ENCODE data around the gene MTCH1.

The MTCH1 gene

DNA sequence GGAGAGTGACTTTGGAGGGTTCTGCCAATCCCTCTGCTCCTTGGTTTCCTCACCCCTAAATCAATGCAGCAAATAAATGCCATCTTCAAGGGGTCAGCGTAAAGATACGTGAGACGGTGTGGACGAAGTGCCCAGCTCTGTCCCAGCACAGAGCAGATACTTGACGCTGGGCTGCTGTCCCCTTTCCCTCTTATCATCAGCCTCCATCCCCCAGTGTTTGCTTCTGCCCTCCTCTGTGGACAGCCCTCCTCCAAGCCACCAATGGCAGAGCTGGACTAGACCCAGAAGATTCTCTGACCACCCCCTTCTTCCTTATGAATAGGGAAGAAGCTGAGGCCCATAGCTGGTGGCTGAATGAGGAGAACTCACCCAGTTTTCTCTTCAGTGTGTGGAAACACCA, 49.2 kb downstream of the MTCH1 start:
- no peaks in the 10 kb centered on the region for H3K36me3 ChIP-seq (ENCODE audit: insufficient read depth, low read depth, low read length)
- H3K9me3 ChIP-seq (ENCODE audit: insufficient read depth, low read depth, low read length) = 0 out of 2 replicates have a peak, but pooled peaks cover 3% of the 10 kb centered on the region
- no peak overlapping the region for H3K4me3 ChIP-seq (ENCODE audit: low read length)
- H3K27ac ChIP-seq (ENCODE audit: low read length) = no peak overlapping the region
- no peaks in the 10 kb centered on the region for H3K27me3 ChIP-seq (ENCODE audit: insufficient read depth, low read length)
- H3K9ac ChIP-seq (ENCODE audit: low read depth, low read length) = no peak overlapping the region
- no peaks in the 10 kb centered on the region for H3K4me1 ChIP-seq (ENCODE audit: insufficient read depth, low read length)

DNA sequence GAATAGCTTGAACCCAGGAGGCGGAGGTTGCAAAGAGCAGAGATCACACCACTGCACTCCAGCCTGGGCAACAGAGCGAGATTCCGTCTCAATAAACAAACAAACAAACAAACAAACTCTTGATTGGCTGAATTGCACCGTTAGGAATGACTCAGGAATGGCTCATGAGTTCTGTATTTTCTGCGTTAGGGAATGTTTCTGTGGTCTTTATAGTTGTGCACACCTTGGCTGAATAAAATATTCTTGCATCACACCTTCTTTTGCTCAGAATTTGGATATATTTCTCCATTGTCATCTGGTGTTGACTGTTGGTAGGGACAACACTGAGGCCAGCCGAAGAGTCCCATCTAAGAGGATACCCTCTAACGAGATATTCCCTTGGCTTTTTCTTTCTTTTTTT, 51.1 kb downstream of the MTCH1 start:
- no peak overlapping the region for H3K9ac ChIP-seq (ENCODE audit: low read depth, low read length)
- H3K36me3 ChIP-seq (ENCODE audit: insufficient read depth, low read depth, low read length) = no peaks in the 10 kb centered on the region
- no peak overlapping the region for H3K4me3 ChIP-seq (ENCODE audit: low read length)

DNA sequence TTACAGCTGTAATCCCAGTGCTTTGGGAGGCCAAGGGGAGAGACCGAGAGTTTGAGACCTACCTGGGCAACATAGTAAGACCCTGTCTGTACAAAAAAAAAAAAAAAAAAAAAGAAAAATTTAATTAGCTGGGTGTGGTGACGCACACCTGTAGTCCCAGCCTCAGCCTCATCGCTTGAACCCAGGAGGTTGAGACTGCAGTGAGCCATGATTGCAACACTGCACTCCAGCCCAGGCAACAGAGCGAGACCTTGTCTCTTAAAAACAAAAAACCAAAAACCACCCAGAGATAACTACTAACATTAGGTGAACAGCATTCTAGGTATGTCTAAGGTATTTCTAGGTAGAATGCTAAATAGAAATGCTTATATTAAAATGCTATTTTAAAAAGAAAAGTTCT, 52.5 kb downstream of the MTCH1 start:
- no peaks in the 10 kb centered on the region for H3K4me1 ChIP-seq (ENCODE audit: insufficient read depth, low read length)
- no peaks in the 10 kb centered on the region for H3K36me3 ChIP-seq (ENCODE audit: insufficient read depth, low read depth, low read length)
- H3K27me3 ChIP-seq (ENCODE audit: insufficient read depth, low read length) = no peaks in the 10 kb centered on the region
- no peaks in the 10 kb centered on the region for H3K9me3 ChIP-seq (ENCODE audit: insufficient read depth, low read depth, low read length)
- no peak overlapping the region for H3K27ac ChIP-seq (ENCODE audit: low read length)
- no peak overlapping the region for H3K9ac ChIP-seq (ENCODE audit: low read depth, low read length)
- H3K4me3 ChIP-seq (ENCODE audit: low read length) = no peak overlapping the region

More for the DNA sequence above, 51.1 kb downstream of the MTCH1 start:
- no peaks in the 10 kb centered on the region for H3K9me3 ChIP-seq (ENCODE audit: insufficient read depth, low read depth, low read length)
- H3K4me1 ChIP-seq (ENCODE audit: insufficient read depth, low read length) = no peaks in the 10 kb centered on the region
- H3K27me3 ChIP-seq (ENCODE audit: insufficient read depth, low read length) = no peaks in the 10 kb centered on the region
- no peak overlapping the region for H3K27ac ChIP-seq (ENCODE audit: low read length)

DNA sequence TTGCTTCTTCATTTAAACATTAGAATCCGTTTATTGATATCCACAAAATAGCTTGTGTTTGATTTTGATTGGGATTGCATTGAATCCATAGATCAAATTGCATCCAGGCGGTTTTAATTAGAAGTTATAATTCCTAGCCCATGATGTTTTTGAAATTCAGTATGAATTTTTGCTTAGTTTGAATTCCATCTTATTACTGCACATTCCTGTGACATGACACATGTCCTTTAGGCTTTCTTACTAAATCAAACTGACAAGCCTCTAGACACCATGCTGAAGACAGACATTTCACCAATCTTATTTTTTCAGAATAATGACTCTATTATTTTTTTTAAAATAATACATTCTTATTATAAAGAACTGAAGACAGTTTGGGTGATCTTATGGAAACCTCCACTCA, 52.9 kb downstream of the MTCH1 start:
- no peaks in the 10 kb centered on the region for H3K9me3 ChIP-seq (ENCODE audit: insufficient read depth, low read depth, low read length)
- H3K27ac ChIP-seq (ENCODE audit: low read length) = no peak overlapping the region
- no peak overlapping the region for H3K9ac ChIP-seq (ENCODE audit: low read depth, low read length)
- no peaks in the 10 kb centered on the region for H3K4me1 ChIP-seq (ENCODE audit: insufficient read depth, low read length)
- no peak overlapping the region for H3K4me3 ChIP-seq (ENCODE audit: low read length)
- H3K36me3 ChIP-seq (ENCODE audit: insufficient read depth, low read depth, low read length) = no peaks in the 10 kb centered on the region
- no peaks in the 10 kb centered on the region for H3K27me3 ChIP-seq (ENCODE audit: insufficient read depth, low read length)

DNA sequence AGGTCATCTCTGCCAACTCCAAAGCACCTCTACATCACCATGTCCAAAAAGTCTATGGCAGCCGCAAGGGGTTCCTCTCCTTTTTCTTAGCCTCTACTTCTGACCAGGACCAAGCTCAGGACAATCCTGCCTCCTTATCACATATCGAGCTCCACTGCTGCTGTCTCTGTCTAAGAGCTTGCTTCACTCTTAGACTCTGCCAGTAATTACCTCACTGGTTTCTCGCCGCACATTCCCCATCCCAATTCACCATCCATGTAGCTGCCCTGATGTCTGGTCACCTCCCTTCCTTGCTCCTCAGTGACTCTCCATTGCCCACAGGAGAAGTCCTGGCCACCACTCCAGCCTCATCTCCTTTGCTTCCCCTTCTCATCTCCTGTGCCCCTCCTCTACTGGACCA, 55.5 kb downstream of the MTCH1 start:
- Histone ChIP-seq H3K4me3 (ENCODE audit: low read length) (no peak overlapping the region), H3K9me3 (ENCODE audit: insufficient read depth, low read depth, low read length) (no peaks in the 10 kb centered on the region), H3K4me1 (ENCODE audit: insufficient read depth, low read length) (no peaks in the 10 kb centered on the region), H3K9ac (ENCODE audit: low read depth, low read length) (no peak overlapping the region), H3K36me3 (ENCODE audit: insufficient read depth, low read depth, low read length) (no peaks in the 10 kb centered on the region), H3K27me3 (ENCODE audit: insufficient read depth, low read length) (no peaks in the 10 kb centered on the region), H3K27ac (ENCODE audit: low read length) (no peak overlapping the region)

DNA sequence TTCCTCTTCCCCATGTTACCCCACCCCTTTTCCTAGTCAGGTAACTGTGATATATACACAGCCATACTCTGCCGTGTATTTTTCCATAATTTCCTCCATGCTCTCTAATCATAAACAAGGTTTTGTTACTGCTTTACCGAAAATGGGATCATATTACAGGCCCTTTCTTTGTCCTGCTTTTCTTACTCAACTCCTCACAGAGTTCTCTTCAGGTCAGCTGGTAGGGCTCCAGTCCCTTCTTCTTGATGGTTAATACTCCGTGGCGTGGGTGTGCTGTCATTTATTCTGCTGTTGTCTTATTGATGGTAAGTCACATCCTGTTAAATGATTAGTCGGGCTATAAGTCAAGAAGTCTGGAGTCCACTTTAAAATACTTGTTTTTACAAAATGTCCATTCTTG, 56.4 kb downstream of the MTCH1 start:
- H3K36me3 ChIP-seq (ENCODE audit: insufficient read depth, low read depth, low read length) = no peaks in the 10 kb centered on the region
- no peaks in the 10 kb centered on the region for H3K9me3 ChIP-seq (ENCODE audit: insufficient read depth, low read depth, low read length)
- no peak overlapping the region for H3K4me3 ChIP-seq (ENCODE audit: low read length)
- H3K27ac ChIP-seq (ENCODE audit: low read length) = no peak overlapping the region
- H3K27me3 ChIP-seq (ENCODE audit: insufficient read depth, low read length) = no peaks in the 10 kb centered on the region
- H3K9ac ChIP-seq (ENCODE audit: low read depth, low read length) = no peak overlapping the region
- H3K4me1 ChIP-seq (ENCODE audit: insufficient read depth, low read length) = no peaks in the 10 kb centered on the region

DNA sequence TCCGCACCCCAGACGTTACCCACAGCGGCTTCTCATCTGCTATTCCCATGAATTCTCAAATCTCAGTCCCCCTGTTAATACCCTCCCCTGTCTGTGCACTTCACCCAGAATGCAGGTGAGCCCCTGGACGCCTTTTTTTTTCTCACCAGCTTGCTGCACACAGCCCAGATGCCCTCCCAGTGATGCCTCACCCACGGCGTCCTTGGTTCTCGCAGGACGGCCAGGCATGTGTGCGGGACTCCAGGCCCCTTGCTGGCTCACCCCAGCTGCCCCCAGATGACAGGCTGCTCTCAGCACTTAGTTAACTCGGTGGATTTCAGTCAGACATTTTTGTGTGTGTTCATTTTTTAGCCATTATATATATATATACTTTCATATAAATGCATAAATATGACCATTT, 56.8 kb downstream of the MTCH1 start:
- H3K4me3 ChIP-seq (ENCODE audit: low read length) = no peak overlapping the region
- no peaks in the 10 kb centered on the region for H3K4me1 ChIP-seq (ENCODE audit: insufficient read depth, low read length)
- H3K9ac ChIP-seq (ENCODE audit: low read depth, low read length) = no peak overlapping the region
- H3K9me3 ChIP-seq (ENCODE audit: insufficient read depth, low read depth, low read length) = no peaks in the 10 kb centered on the region
- no peak overlapping the region for H3K27ac ChIP-seq (ENCODE audit: low read length)
- H3K27me3 ChIP-seq (ENCODE audit: insufficient read depth, low read length) = no peaks in the 10 kb centered on the region
- no peaks in the 10 kb centered on the region for H3K36me3 ChIP-seq (ENCODE audit: insufficient read depth, low read depth, low read length)

DNA sequence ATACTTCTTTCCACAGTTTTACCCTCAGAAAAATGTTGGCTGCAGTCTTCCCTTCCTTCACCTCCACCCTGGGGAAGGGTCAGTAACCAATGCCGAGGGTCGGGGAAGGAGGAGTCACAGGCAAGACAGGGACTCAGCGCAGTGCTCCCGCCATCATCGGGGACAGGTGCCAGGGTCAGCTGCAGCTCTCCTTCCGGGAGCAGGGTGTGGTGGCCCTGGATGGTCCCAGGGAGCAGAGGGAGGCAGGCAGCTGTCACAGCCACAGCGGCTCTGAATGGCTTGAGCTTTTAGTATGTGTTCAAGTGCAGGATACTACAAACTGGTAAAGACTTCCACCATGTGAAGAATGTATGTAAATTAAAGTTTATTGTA, 57.5 kb downstream of the MTCH1 start:
- no peak overlapping the region for H3K4me3 ChIP-seq (ENCODE audit: low read length)
- no peaks in the 10 kb centered on the region for H3K36me3 ChIP-seq (ENCODE audit: insufficient read depth, low read depth, low read length)
- no peak overlapping the region for H3K9ac ChIP-seq (ENCODE audit: low read depth, low read length)
- no peaks in the 10 kb centered on the region for H3K9me3 ChIP-seq (ENCODE audit: insufficient read depth, low read depth, low read length)
- H3K4me1 ChIP-seq (ENCODE audit: insufficient read depth, low read length) = no peaks in the 10 kb centered on the region
- no peak overlapping the region for H3K27ac ChIP-seq (ENCODE audit: low read length)
- no peaks in the 10 kb centered on the region for H3K27me3 ChIP-seq (ENCODE audit: insufficient read depth, low read length)

DNA sequence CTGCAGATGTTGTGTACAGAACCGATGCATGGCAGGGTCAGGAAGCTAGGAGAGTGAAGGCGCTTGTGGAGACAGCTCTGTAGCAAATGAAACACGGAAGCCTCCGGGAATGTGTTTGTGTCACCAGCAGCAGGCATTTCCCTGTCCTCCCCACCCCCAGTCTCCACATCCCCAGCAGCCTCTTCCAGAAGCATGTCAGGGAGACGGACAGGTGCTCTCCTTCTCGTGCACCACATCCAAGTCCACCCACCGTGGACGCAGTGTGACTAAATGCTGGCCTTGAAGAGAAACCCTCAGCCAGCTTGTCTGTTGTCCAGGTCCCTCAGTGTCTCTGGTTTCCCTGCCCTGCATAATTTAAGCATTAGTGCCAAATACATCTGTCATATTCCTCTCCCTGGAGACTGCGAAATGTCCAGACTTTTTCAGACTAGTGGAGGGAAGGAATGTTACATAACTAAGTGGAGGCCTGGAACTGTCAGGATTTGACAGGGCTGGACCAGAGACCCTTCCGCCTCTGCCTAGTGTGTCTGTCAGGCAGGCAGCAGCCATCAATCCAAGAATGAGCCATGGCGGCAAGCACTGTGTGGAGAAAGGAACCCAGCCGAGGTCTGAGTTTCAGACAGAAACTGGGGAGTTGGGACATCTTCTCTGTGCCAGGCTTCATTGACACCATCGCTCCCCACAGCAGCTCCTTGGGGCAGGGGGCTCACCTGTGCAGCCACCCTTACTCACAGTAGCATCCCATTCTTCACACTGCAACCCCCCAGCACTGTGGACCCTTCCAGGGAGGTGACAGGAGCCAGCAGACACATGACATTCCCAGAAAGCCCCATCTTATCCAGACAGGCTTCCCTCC, 58.1 kb downstream of the MTCH1 start:
- H3K9ac ChIP-seq (ENCODE audit: low read depth, low read length) = no peak overlapping the region
- no peaks in the 10 kb centered on the region for H3K36me3 ChIP-seq (ENCODE audit: insufficient read depth, low read depth, low read length)
- H3K9me3 ChIP-seq (ENCODE audit: insufficient read depth, low read depth, low read length) = no peaks in the 10 kb centered on the region
- H3K27ac ChIP-seq (ENCODE audit: low read length) = no peak overlapping the region
- H3K27me3 ChIP-seq (ENCODE audit: insufficient read depth, low read length) = no peaks in the 10 kb centered on the region
- H3K4me3 ChIP-seq (ENCODE audit: low read length) = no peak overlapping the region
- no peaks in the 10 kb centered on the region for H3K4me1 ChIP-seq (ENCODE audit: insufficient read depth, low read length)

DNA sequence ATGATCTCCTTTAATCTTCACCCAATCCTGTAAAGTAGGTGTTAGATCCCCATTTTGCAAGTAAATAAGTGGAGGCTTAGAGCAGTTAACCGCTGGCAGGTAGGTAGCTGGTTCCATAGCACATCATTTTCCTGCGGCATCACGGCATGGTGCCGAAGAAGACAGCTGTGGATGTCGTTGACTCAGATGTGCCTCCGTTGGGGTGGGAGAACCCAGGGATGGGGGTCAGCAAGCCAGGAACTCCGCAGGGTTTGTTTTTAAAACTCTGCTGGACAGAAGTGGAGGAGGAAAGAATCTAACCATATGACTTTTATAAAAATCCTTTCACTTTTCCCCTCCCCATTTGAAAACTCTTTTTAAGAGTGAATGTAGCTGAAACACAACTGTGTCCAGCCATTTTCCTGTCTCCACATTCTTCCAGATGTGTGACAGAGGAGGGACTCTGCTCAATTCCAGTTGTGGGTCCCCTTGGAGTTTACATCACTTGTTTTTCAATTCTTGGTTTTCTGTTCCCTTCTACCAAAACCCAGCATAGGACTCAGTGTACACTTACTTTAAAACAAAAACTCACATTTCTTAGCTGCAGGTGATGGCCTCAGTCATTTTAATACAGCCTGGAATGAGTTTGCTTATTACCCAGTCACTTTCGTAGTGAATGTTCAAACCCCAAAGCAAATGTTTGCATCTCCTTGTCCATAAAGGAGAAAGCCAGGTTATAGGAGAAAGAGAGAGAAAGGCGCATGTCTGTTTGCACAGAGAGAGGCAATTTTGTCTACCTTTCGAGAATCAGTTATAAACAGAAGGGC, 59.1 kb downstream of the MTCH1 start:
- H3K27ac ChIP-seq (ENCODE audit: low read length) = no peak overlapping the region
- no peaks in the 10 kb centered on the region for H3K4me1 ChIP-seq (ENCODE audit: insufficient read depth, low read length)
- no peak overlapping the region for H3K9ac ChIP-seq (ENCODE audit: low read depth, low read length)
- H3K4me3 ChIP-seq (ENCODE audit: low read length) = no peak overlapping the region
- H3K36me3 ChIP-seq (ENCODE audit: insufficient read depth, low read depth, low read length) = no peaks in the 10 kb centered on the region
- no peaks in the 10 kb centered on the region for H3K9me3 ChIP-seq (ENCODE audit: insufficient read depth, low read depth, low read length)
- no peaks in the 10 kb centered on the region for H3K27me3 ChIP-seq (ENCODE audit: insufficient read depth, low read length)

DNA sequence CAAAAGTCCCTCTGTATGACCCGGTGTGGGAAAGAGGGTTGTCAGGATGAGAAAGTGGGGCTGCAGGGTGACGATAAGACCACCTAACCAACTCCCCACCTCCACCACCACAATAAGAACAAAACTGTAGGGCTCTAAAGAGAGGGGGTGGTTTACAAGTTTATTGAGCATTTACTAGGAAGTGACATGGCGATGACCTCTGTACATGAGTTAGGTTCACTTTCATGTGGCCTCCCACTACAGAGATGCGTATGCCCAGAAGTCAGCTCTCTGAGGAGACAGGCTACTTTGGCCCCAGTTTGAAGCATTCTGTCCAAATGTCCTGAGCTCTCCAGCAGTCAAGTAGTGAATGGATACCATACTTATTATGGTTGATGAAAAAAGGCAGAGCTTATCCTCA, 60.2 kb downstream of the MTCH1 start:
- no peak overlapping the region for H3K4me3 ChIP-seq (ENCODE audit: low read length)
- no peak overlapping the region for H3K9ac ChIP-seq (ENCODE audit: low read depth, low read length)
- H3K9me3 ChIP-seq (ENCODE audit: insufficient read depth, low read depth, low read length) = no peaks in the 10 kb centered on the region
- H3K27me3 ChIP-seq (ENCODE audit: insufficient read depth, low read length) = no peaks in the 10 kb centered on the region
- no peak overlapping the region for H3K27ac ChIP-seq (ENCODE audit: low read length)
- H3K4me1 ChIP-seq (ENCODE audit: insufficient read depth, low read length) = no peaks in the 10 kb centered on the region
- no peaks in the 10 kb centered on the region for H3K36me3 ChIP-seq (ENCODE audit: insufficient read depth, low read depth, low read length)

DNA sequence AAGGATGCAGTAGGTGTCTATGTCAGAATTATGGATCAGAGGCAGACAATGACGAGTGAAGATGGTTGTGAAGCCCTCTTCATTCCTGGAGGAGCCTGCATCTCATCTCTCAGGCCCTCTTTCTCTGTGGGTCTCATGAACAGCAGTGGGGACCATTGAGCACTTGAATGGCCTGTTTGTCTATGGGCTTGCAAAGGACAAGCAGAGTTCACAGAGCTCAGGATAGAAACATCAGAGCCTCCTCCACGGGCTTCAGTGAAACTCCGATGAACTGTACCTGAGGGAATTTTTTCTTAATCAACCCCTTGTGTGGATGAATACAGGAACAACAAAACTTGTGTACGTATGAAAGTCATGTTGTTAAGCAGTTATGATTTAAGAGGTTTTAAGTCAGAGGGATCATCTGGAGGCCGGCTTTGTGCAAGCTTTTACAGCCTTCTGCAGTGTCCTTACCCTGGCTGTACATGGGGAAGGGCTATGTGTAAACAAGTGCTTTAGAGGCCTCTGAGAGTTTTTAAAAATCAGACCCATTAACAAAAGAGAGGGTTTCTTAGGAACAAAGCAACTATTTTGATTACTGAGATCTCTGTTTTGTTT, 61.1 kb downstream of the MTCH1 start:
- no peak overlapping the region for H3K4me3 ChIP-seq (ENCODE audit: low read length)
- H3K27ac ChIP-seq (ENCODE audit: low read length) = no peak overlapping the region
- H3K4me1 ChIP-seq (ENCODE audit: insufficient read depth, low read length) = no peaks in the 10 kb centered on the region
- no peaks in the 10 kb centered on the region for H3K9me3 ChIP-seq (ENCODE audit: insufficient read depth, low read depth, low read length)
- no peak overlapping the region for H3K9ac ChIP-seq (ENCODE audit: low read depth, low read length)
- no peaks in the 10 kb centered on the region for H3K36me3 ChIP-seq (ENCODE audit: insufficient read depth, low read depth, low read length)
- no peaks in the 10 kb centered on the region for H3K27me3 ChIP-seq (ENCODE audit: insufficient read depth, low read length)

All from iPS-20b (cell line).